Hematopoietic multipotent progenitor cell treated with erythropoietin and hydrocortisone succinate and interleukin-3 and kit ligand, for 8 days (in vitro differentiated cells): ENCODE data around the gene BNIP3.

ENCODE experiments used
- DNase-seq: peaks from one replicate; pipeline ENCODE4 v3.0.0-alpha.2; 2015

Gene BNIP3, protein sequence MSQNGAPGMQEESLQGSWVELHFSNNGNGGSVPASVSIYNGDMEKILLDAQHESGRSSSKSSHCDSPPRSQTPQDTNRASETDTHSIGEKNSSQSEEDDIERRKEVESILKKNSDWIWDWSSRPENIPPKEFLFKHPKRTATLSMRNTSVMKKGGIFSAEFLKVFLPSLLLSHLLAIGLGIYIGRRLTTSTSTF

DNA sequence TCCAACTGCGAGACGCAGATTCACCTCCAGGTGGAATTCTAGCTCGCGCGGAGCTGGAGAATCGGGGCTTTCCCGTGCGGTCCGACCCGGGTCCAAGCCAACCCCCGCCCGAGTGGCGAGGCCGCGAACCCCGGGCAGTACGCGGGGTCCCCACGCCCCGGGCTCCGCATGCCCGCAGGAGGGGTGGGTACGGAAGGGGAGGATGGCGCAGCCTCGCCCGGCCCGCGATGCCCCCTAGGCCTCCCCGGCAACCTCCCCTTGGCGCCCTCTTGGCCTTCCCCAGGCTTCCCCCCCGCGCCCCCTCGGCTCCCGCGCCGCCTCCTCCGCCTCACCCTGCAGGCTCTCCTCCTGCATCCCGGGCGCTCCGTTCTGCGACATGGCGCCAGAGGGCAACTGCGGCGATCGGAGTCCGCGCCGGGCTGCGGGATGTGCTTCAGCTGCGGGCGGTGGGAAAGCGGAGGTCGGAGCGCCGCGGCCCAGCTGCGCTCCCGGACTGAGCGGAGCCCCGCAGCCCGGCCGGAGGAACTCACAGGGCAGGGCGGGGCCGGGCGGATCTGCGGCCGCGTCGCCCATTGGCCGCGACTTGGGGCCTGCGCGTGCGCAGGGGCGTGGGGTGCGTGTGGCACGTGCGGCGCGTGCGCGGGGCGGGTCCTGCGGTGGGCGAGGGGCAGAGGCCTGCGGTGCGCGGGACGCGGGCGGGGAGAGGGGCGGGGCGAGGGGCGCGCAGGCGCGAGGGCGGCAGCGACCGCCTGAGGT is at the start of gene BNIP3:
Gene BNIP3 (minus strand): TSS at position 495 of the 756 bp plus-strand sequence. CDS start 117 bp downstream, at position 378.
- peak; percentile 93 for DNase-seq

DNA sequence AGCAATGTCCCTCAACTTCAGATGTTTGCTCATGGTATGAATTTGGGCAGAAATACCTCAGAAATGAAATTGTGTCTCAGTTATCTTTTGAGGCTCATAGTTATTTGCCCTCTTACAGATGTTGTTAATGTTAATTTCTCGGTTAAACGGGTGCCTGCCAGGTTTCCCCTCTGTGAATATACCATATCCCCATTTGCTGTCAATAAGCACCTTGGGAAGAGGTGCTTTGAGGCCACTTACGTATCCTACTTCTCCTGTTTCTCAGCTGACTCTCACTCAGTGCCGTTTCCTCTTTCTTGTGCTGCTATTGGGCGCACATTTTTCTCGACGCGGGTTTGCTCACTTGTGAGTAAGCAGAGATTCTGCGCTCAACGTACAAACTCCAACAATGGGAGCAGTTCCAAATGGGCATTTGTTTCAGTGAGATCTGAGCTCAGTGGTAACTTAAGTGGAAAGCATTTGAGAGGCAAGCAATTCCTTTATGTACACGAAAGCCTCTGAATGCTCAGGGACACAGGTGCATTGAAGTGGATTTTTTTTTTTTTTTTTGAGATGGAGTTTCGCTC is 49.3 kb upstream of the BNIP3 start:
- DNase-seq: no peak

DNA sequence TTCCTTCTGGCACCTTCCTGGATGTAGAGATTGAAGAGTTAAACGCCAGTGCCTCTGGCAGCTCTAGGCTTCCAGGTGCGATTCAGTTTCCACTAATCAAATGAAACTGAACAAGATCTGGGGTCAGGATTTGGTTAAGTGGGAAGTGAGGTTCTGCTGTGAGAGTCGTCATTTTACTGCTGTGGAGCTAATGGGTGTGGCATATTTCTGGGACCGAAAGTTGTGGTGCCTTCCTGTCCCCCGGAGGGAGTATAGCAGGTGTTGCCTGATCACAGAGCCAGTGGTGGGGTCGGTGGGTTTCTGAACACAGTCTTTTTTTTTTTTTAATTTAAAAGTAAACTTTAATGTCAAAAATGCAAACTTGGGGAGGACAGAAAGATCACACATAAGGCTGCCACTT is 47.0 kb upstream of the BNIP3 start:
- DNase-seq: no peak

DNA sequence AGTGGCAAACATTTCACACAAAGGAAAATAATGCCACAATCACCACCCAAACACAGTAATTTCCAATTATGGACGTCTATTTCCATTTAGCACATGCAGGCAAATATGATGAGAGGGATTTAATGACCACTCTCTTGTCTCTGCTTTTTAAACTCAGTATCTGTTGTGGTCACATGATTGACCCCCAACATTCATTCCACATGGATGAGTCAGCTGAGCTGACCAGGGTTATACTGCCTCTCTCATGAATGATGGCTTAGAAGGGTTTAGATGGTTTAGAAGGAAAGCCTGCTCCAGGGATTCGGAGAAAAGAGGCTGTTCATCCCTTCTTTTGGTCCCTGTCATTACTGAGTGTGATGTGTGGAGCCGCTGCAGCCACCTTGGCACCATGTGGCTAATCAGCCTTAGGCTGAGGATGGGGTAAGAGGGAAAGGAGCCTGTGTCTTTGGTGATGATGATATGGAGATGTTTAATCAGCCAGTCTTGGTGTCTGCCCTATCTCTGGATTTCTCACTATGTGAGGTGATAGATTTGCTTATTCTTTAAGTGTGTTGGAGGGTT is 45.8 kb upstream of the BNIP3 start:
- no peak for DNase-seq

DNA sequence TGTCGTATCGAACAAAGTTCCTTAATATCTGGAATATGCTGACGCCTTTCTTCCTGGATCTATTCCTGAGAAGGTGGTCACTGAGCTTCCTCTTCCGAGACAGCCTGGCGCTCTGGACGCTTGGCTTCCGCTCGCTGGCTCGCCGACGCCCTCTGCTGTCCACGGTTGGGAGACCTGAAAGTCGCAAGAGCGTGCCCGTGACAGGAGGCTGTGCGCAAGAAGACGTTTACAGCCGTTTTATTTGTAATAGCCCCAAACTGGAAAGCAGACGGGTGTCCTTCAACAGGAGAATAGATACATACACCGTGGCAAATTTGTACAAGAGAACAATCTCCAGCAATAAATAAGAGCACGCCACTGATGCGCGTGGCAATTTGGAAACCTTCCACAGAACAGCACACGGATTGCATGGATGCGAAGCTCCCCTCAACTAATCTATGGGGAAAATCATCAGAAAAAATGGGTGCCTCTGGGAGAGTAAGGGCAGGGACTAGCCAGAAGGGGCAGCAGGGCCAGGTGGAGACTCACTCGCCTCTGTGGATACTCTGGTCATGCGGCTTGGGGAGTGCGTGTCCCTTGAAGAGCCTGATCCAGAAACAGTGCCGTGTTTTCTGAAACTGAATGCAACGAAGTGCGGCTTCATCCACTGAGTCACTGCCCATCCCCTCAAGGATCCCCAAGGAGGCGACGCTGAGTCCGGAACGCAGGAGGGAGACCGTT is 41.5 kb upstream of the BNIP3 start:
- DNase-seq: peak; percentile 71

DNA sequence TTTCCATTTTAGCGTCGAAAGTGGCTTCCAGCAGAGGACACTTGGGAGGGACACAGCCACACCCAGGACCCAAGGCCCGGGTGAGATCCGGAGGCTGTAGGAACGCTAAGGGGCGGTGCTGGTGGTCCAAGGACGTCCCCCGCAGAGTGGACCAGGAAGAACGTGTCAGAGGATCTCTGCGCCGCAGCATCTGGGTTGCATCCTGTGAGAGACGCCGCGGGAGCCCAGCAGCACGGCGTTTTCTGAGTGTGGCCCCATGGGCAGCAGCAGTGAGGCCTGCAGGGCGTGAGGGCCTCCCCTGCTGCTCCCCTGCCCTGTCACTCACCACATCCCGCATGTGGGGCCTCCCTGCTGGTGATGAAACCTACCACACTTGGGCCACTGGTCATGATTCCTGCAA is 40.5 kb upstream of the BNIP3 start:
- no peak for DNase-seq

DNA sequence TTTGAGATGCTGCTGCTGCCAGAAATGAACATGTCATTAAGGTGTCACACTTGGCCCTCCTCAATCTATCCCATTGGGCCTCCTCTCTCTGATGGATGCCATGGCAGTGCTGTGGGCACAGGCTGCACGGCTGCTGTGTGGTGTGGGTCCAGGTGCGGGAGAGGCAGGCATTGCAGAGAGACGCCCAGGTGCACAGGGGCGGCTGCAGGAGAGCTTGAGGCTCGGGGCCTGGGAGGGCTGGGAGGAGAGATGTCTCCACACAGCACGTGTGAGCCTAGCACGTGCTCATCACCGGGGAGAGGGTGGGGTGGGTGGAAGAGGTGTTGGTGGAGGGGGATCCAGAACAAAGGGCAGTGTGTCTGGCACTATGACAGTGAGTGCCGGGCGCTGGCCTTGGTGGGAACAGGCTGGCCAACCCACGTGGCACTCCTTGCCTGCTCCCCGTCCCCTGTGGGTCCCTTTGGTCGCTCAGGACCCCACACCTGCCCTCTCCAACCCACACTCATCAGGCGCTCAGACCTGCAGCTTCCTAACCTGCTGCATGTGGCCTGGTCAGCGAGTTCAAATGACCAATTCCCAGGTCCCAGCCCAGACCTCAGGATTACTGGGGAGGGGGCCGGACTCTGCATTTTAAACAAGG is 39.9 kb upstream of the BNIP3 start:
- DNase-seq: no peak

DNA sequence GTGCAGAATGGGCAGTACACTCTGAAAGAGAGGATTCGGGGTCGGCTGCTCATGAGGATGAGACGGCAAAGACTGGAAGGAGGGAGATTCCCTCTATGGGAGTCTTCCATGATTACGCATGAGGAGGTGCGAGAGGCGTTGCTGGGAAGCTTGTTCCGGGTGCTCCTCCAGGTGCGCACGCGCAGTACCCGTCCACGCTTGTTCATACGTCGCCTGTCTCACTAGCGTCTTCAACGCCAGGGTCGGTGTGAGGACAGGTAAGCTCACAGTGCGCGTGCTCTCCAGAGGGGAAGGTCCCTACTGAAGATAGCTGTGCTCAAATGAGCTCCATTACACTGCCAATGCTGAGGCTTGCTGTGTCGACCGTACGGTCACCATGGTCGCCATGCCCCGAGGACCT is 39.3 kb upstream of the BNIP3 start:
- DNase-seq: no peak

DNA sequence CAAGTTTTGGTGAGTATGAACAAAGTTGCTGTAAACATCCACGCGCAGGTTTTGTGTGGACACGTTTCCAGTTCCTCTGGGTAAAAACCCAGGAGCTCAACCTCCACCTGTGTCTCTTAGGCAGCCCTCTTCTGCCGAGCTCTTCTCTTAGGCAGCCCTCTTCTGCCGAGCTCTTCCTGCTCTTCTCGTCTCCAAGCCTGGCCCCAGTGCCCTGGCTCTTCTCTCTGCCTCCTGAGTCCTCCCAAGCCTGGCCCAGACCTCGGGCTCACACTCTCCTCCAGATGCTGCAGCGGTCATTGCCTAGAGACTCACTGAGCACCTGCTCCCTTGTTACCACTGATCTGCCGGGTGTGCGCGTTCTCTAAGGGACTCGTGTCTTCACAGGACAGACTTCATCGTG is 38.7 kb upstream of the BNIP3 start:
- DNase-seq: no peak

DNA sequence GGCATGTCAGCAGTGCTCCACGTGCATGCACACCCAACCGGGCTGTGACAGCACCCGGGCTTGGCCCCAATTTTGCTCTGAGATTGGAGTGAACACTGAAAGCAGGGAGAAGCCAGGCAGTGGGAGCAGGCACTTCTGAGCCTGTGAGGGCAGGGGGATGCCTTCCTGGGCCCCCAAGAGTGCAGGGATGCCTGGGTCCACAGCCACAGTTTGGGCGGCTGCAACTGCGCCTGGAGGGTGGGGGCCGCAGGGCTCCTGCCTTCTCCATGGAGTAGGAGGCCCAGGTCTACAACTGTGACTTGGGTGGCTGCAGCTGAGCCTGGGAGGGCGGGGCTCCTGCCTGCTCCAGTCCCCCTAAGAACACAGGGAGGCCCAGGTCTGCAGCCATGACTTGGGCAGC is 37.6 kb upstream of the BNIP3 start:
- no peak for DNase-seq

DNA sequence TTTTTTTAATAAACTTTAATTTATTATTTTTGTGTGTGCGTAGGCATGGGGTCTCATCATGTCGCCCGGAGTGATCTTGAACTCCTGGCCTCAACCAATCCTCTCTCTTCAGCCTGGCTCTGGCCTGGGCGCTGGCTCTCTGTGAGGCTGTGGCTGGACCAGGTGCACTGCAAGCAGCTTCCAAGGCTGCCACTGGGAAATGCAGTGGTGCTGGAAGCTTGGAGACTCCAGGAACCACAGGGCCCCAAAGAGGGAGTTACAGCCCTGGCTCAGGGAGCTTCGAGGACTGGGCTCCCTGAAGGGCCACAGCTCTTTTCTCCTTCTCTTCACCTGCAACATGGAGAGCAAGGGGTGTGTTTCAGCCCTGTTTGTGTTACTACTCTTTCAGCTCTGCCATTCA is 36.7 kb upstream of the BNIP3 start:
- DNase-seq: no peak

DNA sequence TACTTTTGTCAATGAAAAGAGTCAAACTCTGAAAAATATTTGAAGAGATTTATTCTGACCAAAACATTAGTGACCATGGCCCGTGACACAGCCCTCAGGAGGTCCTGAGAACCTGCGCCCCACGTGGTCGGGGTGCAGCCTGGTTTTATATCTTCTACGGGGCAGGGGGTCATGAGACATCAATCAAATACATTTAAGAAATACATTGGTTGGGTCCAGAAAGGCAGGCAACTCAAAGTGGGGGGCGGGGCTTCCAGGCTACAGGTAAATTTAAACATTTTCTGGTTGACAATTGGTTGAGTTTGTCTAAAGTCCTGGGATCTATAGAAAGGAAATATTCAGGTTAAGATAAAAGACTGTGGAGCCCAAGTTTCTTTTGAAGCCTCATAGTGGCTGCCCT is 34.8 kb upstream of the BNIP3 start:
- DNase-seq: no peak

DNA sequence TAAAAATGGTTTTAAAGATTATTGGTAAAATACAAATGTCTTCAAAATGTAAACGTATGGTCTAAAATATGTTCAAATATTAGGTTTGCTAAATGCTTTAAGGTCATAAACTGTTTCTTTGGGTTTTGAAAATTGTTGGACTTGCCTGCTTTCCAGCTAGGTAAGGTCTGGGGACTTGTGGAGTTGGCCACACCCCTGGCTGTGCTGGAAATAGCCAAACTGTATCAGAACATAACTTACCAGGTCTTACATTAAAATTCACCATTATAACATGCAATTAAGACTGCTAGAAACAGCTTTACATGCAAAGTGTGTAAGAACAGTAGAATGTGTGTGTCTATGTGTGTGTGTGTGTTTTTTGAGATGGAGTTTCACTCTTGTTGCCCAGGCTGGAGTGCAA is 29.7 kb upstream of the BNIP3 start:
- no peak for DNase-seq

DNA sequence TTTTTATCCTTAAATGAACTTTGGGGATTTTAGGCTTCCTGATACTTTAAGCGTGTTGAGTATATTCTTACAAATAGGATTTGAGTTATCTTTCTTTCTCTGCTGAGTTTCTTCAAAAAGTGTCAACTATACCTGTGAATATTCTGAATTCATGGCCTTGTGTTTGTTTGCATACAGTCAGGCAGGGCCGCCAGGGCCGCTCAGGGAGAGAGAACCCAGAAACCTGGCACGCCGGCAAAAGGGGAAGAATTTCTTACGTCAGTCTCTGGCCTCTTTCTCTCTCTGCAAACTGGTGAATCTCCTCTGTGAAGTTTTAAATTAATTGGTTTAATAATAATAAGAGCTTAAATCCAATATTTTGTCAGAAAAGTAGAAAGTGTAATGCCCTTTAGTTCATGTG is 29.3 kb upstream of the BNIP3 start:
- no peak for DNase-seq

DNA sequence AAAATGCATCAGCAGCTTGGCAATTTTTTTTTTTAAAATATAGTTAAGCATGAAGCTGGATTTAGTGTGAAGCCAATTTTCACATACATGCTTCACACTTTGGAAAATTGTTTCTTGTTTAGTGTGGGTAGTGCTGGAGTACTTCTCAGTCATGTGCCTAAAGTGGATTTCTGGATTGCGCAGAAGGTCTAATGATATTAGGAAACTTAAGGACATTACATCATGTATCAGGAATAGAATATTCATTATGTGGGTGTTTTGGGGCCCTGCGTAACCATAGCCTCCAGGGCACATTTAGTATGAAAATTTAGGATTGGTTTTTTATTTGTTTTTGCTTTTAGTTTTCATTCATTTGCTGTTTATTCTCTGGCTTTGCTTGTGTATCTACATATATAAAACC is 28.8 kb upstream of the BNIP3 start:
- no peak for DNase-seq

DNA sequence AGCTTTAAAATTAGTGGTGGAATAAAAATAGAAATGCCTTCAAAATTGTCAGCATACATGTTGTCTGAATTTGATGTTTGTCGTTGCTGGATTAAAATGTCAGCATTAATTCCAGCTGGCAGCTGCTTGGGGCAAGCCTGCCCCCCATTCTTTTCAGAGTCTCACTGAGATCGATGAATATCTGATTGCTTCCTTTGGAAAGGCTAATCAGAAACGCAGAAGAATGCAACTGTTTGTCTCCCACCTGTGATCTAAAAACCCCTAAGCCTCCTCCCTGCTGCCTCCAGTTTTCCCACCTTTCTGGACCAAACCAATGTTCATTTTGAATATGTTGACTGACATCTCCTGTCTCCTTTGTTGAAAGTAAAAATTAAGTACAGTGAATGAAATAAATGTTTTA is 27.9 kb upstream of the BNIP3 start:
- DNase-seq: no peak

DNA sequence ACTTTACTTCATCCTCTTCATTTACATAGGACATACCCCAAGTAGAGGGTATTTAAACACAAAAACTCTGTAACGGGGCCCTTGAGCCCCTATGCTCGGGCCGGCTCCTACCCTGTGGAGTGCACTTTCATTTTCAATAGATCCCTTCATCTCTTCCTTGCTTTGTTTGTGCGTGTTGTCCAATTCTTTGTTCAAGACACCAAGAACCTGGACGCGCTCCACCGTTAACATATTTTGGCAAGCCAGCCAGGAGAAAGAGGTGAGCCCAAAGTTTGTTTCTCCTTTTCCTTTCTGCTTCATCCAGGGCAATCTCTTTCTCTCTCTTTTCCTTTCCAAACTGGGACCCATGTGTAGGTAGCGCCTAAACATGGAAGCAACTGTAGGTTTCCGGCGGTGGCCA is 26.0 kb upstream of the BNIP3 start:
- no peak for DNase-seq

DNA sequence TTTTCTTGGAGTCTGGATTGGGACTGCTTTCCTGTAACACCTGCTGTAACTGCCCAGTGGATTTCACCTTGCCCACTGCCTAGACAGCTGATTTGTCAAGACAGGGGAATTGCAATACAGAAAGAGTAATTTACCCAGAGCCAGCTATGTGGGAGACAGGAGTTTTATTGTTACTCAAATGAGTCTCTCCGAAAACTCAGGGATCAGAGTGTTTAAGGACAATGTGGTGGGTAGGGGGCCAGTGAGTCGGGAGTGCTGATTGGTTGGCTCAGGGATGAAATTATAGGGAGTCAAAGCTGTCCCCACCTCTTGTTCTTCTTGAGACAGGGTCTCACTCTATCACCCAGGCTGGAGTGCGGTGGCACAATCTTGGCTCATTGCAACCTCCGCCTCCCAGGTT is 25.2 kb upstream of the BNIP3 start:
- DNase-seq: no peak

DNA sequence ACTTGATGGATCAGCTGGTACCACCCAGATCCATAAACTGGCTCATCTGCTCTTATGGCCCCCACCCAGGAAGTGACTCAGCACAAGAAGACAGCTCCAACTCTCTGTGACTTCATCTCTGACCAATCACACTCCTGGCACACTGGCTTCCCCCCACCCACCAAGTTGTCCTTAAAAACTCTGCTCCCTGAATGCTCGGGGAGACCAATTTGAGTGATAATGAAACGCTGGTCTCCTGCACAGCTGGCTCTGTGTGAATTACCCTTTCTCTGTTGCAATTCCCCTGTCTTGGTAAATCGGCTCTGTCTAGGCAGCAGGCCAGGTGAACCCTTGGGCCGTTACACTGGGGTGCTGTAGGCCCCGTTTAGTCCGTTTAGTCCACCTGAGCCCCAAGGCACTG is 23.4 kb upstream of the BNIP3 start:
- peak; percentile 16 for DNase-seq

DNA sequence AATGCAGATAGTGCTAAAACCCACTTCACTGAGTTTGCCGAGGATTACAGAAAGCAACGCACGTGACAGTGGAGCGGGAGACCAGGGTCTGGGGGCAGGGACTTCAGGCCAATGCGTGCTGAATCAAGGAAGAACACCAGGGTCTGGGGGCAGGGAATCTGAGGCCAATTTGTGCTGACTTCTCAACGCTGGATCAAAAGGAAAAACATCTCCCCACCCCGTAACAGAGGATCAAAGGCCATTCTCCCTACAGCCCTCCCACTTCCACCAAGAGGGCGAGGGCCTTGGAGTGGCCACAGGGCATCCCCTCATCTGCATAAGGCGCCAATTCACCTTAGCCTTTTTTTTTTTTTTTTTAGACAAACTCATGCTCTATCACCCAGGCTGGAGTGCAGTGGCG is 22.3 kb upstream of the BNIP3 start:
- DNase-seq: no peak

DNA sequence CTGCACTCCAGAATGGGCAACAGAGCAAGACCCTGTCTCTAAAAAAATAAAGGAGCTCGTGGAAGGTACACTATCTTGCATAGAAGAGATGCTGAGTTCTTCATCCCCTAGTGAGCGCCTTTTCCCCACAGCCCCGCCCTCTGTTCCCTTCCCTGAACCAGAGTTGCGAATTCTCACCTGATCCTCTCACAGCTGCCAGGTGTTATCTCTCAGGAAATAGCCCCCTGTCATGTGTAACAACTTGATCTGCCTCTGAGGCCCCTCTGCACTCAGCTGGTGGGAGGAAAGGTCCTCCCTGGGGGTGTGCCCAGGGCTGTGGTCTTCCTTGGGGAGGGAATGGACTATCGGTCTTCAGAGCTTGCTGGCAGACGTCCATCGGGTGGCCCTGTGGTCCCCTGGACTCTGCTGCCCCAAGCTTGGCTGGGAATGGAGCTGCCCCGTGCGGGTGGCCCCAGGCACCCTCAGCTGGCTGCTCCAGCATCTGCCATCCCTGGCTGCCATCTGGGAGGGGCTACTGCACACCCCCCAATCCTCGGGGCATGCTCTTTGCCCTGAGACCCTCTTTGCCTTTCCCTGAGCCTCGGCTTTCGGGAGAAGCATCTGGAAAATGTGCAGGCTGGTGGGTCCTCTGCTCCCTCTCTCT is 21.7 kb upstream of the BNIP3 start:
- DNase-seq: no peak

DNA sequence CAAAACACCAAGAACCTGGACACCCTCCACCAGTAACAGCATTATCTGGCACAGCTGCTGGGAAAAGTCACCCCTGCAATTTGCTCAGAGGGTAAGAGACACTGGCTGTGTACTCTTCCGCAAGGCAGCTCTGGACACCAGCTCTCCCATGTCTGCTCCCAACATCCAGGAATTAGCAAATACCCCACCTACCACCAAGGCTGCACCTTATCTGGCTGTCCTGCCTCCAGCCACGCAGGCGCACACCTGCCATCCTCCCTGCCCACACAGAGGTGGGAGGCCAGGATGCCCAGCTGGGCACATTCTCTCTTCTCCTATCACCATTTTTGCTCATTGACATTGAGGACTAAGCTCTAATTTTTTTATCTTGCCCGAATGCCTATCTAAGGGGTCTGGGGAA is 20.3 kb upstream of the BNIP3 start:
- no peak for DNase-seq
